K562 (cell line): ENCODE measurements around the gene MT2A. TPM values are rescaled to one million over a fixed set of nuclear protein-coding genes. Genes with fewer than 3 reads are reported as not detected.
A peak's percentile ranks its signal among the peaks of the same experiment; 100 is the strongest.

ENCODE experiments used
- ATAC-seq: fragments of 200-7000 bp; cut with Tn5 transposase; 3 replicates; pipeline ENCODE4 v1.9.1; 2020; ENCODE audit warnings: moderate library complexity
- BruUV-seq: library from RNA; stranded (reverse); fragments of 400-500 nt; replicated peaks from 2 replicates; lab custom pipeline; 2021; lab: Mats Ljungman, UMichigan
- CTCF ChIA-PET: fragments of 300-600 bp; formaldehyde crosslinking; extraction: SDS; loops from one replicate; lab custom pipeline; 2021; ENCODE audit warnings: low intra/inter-chr PET ratio; lab: Yijun Ruan, JAX
- POLR2A ChIA-PET: fragments of 300-600, 350-650 bp; sonication (Branson Sonifier 250); formaldehyde crosslinking; extraction: SDS; loops from one replicate; lab custom pipeline; 2021; ENCODE audit warnings: antibody characterized with exemption, inconsistent platforms; lab: Yijun Ruan, JAX
- DNase-seq, 4 experiments: peaks; one replicate each; pipeline versions ENCODE4 v3.0.0 to v3.0.0-alpha.2; 2011 to 2018; ENCODE audit warnings: low spot score in 3 of 4, mixed read lengths in 3 of 4; ENCODE audit errors: extremely low read depth in 1 of 4
- FAIRE-seq: peaks from 2 replicates; lab custom pipeline; 2011; peaks lifted over from hg19 to GRCh38; lab: Jason Lieb, UNC
- H2AFZ ChIP-seq: 2 replicates; pipeline ENCODE4 v1.6.0; 2011; ENCODE audit warnings: low read depth, low read length, control low read depth, inconsistent platforms
- H3K27ac ChIP-seq: fragments of 200-600 bp; 3 replicates; pipeline ENCODE4 v1.8.0; 2011; ENCODE audit warnings: low read depth, mild to moderate bottlenecking, control low read depth, inconsistent platforms, low read length, moderate library complexity, mixed read lengths; ENCODE audit errors: extremely low read depth
- H3K27me3 ChIP-seq, 2 experiments: fragments of 300-600 bp in 1 of 2; 2 replicates in 1 of 2; 3 replicates in 1 of 2; pipeline versions ENCODE4 v1.6.0 to v1.8.0; 2011; ENCODE audit warnings: inconsistent platforms in 2 of 2, low read length in 2 of 2, mild to moderate bottlenecking in 1 of 2, mixed read lengths in 1 of 2, moderate library complexity in 1 of 2; ENCODE audit not compliant: control insufficient read depth in 2 of 2, insufficient read depth in 2 of 2
- H3K36me3 ChIP-seq: fragments of 300-600 bp; 3 replicates; pipeline ENCODE4 v1.8.0; 2011; ENCODE audit warnings: mild to moderate bottlenecking, low read length, inconsistent platforms; ENCODE audit not compliant: control insufficient read depth, insufficient read depth
- H3K4me1 ChIP-seq, 2 experiments: fragments of 200-600 bp in 1 of 2; replicated peaks in 1 of 2; 2 replicates in 1 of 2; 3 replicates in 1 of 2; pipeline versions ENCODE4 v1.5.1 to v1.8.0; 2011; ENCODE audit warnings: inconsistent platforms in 2 of 2, low read length in 2 of 2, mild to moderate bottlenecking in 1 of 2, mixed read lengths in 1 of 2, moderate library complexity in 1 of 2; ENCODE audit not compliant: control insufficient read depth in 2 of 2, insufficient read depth in 2 of 2
- H3K4me2 ChIP-seq: 2 replicates; pipeline ENCODE4 v1.6.1; 2011; ENCODE audit warnings: low read length, control low read depth, inconsistent platforms, mixed read lengths; ENCODE audit not compliant: insufficient read depth
- H3K4me3 ChIP-seq: fragments of 200-600 bp; sonication (generic), shearing (Covaris generic); 2 replicates; pipeline ENCODE4 v1.5.1; 2016; ENCODE audit warnings: control low read depth, inconsistent platforms
- H3K79me2 ChIP-seq: fragments of 200-600 bp; 3 replicates; pipeline ENCODE4 v1.8.0; 2011; ENCODE audit warnings: low read length, inconsistent platforms; ENCODE audit not compliant: control insufficient read depth, insufficient read depth
- H3K9ac ChIP-seq, 2 experiments: 2 replicates each; pipeline versions ENCODE4 v1.6.0 to v1.6.1; 2011; ENCODE audit warnings: low read depth in 2 of 2, low read length in 2 of 2, control low read depth in 1 of 2, inconsistent platforms in 1 of 2, mild to moderate bottlenecking in 1 of 2, mixed read lengths in 1 of 2; ENCODE audit not compliant: insufficient read depth in 1 of 2
- H3K9me1 ChIP-seq: one replicate; pipeline ENCODE4 v1.6.0; 2011; ENCODE audit warnings: inconsistent platforms, mild to moderate bottlenecking, low read length, moderate library complexity; ENCODE audit not compliant: control insufficient read depth, insufficient read depth
- H3K9me3 ChIP-seq: replicated peaks from 2 replicates; pipeline ENCODE4 v1.5.1; 2011; ENCODE audit warnings: low read depth, low read length, inconsistent platforms; ENCODE audit not compliant: control insufficient read depth, insufficient read depth
- H4K20me1 ChIP-seq: replicated peaks from 2 replicates; pipeline ENCODE4 v1.6.1; 2011; ENCODE audit warnings: low read length, inconsistent platforms, mixed read lengths; ENCODE audit not compliant: control insufficient read depth, insufficient read depth
- BCOR ChIP-seq: fragments of 450-650 bp; IDR thresholded peaks from 2 replicates; pipeline ENCODE4 v1.6.1; 2016
- CBFA2T3 ChIP-seq: fragments of 450-650 bp; IDR thresholded peaks from 2 replicates; pipeline ENCODE4 v1.6.1; 2017
- CBX1 ChIP-seq: sonication (generic); IDR thresholded peaks from 2 replicates; pipeline ENCODE4 v1.6.1; 2016; ENCODE audit warnings: antibody characterized with exemption, low read depth, mild to moderate bottlenecking
- CBX2 ChIP-seq: fragments of 200-600 bp; sonication (generic); IDR thresholded peaks from one replicate; pipeline ENCODE4 v1.6.1; 2012; ENCODE audit warnings: mild to moderate bottlenecking, low read length, inconsistent platforms; ENCODE audit not compliant: insufficient read depth, poor library complexity, severe bottlenecking
- ERF ChIP-seq: fragments of 450-650 bp; formaldehyde crosslinking; IDR thresholded peaks from 2 replicates; pipeline ENCODE4 v1.4.0; 2020; ENCODE audit warnings: mild to moderate bottlenecking, mixed read lengths
- ESRRA ChIP-seq: fragments of 450-650 bp; IDR thresholded peaks from 2 replicates; pipeline ENCODE4 v1.6.1; 2014; ENCODE audit warnings: low read depth, mild to moderate bottlenecking, moderate library complexity, borderline replicate concordance
- NR4A1 ChIP-seq, 2 experiments: fragments of 250-450 bp in 1 of 2; fragments of 450-650 bp in 1 of 2; sonication (Bioruptor Pico) in 1 of 2; IDR thresholded peaks; 2 replicates each; pipeline versions ENCODE4 v1.4.0 to v1.6.1; 2016 to 2020; ENCODE audit warnings: mild to moderate bottlenecking in 2 of 2, missing compliant biosample characterization in 1 of 2, missing genetic modification characterization in 1 of 2, moderate library complexity in 1 of 2
- RBM25 ChIP-seq: fragments of 200-400 bp; formaldehyde crosslinking; IDR thresholded peaks from 2 replicates; pipeline ENCODE4 v1.6.1; 2018; ENCODE audit warnings: low read length, low read depth, moderate library complexity; ENCODE audit not compliant: severe bottlenecking
- SMC3 ChIP-seq: conservative IDR thresholded peaks from 2 replicates; pipeline ENCODE4 v1.6.1; 2011; ENCODE audit warnings: low read depth, low read length, improper control_type of control experiment; ENCODE audit not compliant: insufficient read depth
- XRCC4 ChIP-seq: IDR thresholded peaks from one replicate; pipeline ENCODE4 v1.6.1; 2011; ENCODE audit not compliant: insufficient read depth, insufficient read length; ENCODE audit errors: extremely low read depth
- ZBTB8A ChIP-seq: fragments of 450-650 bp; IDR thresholded peaks from 2 replicates; pipeline ENCODE4 v1.6.1; 2018; ENCODE audit warnings: mild to moderate bottlenecking, moderate library complexity; ENCODE audit not compliant: partially characterized antibody
- ZFP30 ChIP-seq: fragments of 250-450 bp; sonication (Bioruptor Pico); IDR thresholded peaks from 2 replicates; pipeline ENCODE4 v1.8.0; 2022; ENCODE audit warnings: moderate library complexity, mild to moderate bottlenecking, inconsistent platforms, borderline replicate concordance
- ZFP36 ChIP-seq: fragments of 150-350 bp; IDR thresholded peaks from 2 replicates; pipeline ENCODE4 v1.6.1; 2018; ENCODE audit warnings: low read length, low read depth; ENCODE audit not compliant: partially characterized antibody
- ZNF124 ChIP-seq: sonication (generic); formaldehyde crosslinking; IDR thresholded peaks from 2 replicates; pipeline ENCODE4 v1.8.1; 2022; ENCODE audit warnings: missing genetic modification reagents
- ZNF184 ChIP-seq: sonication (generic); formaldehyde crosslinking; IDR thresholded peaks from 2 replicates; pipeline ENCODE4 v1.5.0; 2020; ENCODE audit warnings: missing genetic modification reagents
- ZNF589 ChIP-seq: fragments of 200-800 bp; sonication (Bioruptor generic); IDR thresholded peaks from 2 replicates; pipeline ENCODE4 v1.6.1; 2016; ENCODE audit warnings: low read depth, missing genetic modification characterization, missing compliant biosample characterization
- WGBS: fragments of 100-300 bp; shearing (Covaris generic); methylation state at CpG from one replicate; pipeline ENCODE4 v1.1.6; 2016; ENCODE audit warnings: low coverage, mixed read lengths; ENCODE audit not compliant: insufficient coverage; ENCODE audit errors: missing lambda C conversion rate; 5-methylcytosine and 5-hydroxymethylcytosine counted together
- in situ Hi-C: fragments of 300-500 bp; cut with MboI; formaldehyde crosslinking; loops from 4 replicates; pipeline ENCODE4 v1.15.0; 2018; ENCODE audit warnings: inconsistent platforms, mixed read lengths
- intact Hi-C: fragments of 100-400 bp; cut with micrococcal nuclease; formaldehyde crosslinking; loops from 2 replicates; pipeline ENCODE4 v1.14.2; 2022
- polyA plus RNA-seq, 8 experiments: library from polyadenylated mRNA; depleted of rRNA in 4 of 8; stranded (reverse) in 5 of 8; unstranded in 3 of 8; fragments of >200 nt; fragmentation: Nextera tagmentation in 2 of 8; fragmentation: Illumina TruSeq in 1 of 8; extraction: Ambion mirVana in 2 of 8; extraction: Trizol in 1 of 8; gene quantifications; 2 replicates each; pipeline versions ENCODE4 v1.2.1 to v1.2.3, GENCODE V29; 2011 to 2014; ENCODE audit warnings: inconsistent platforms in 1 of 8, missing spikeins in 1 of 8
- total RNA-seq, 7 experiments: library from RNA; depleted of rRNA in 6 of 7; stranded (reverse); fragments of >200 nt in 6 of 7; fragmentation: Illumina TruSeq in 2 of 7; extraction: Trizol in 2 of 7; gene quantifications; 2 replicates each; pipeline versions ENCODE4 v1.2.1 to v1.2.3, GENCODE V29; 2011 to 2021; ENCODE audit warnings: low replicate concordance in 1 of 7
- TF ChIP-seq, protein P1 (sequence below), 2 experiments: IDR thresholded peaks; 2 replicates each; pipeline ENCODE4 v1.6.1; 2012; ENCODE audit warnings: improper control_type of control experiment in 2 of 2, low read depth in 2 of 2, low read length in 2 of 2, borderline replicate concordance in 1 of 2
- TF ChIP-seq, protein P2 (sequence below): sonication (generic); formaldehyde crosslinking; IDR thresholded peaks from 2 replicates; pipeline ENCODE4 v1.8.0; 2022; ENCODE audit warnings: mild to moderate bottlenecking, low read depth, missing genetic modification reagents
- TF ChIP-seq, protein P3 (sequence below): fragments of 250-450 bp; sonication (Bioruptor Pico); IDR thresholded peaks from 2 replicates; pipeline ENCODE4 v1.8.0; 2021; ENCODE audit warnings: moderate library complexity, mild to moderate bottlenecking, inconsistent platforms

The MT2A gene
- total and polyA plus RNA-seq, 9 of the 15 experiments (the other 6 are each of a cell fraction or from before 2014, with no cell fraction given) = 2.0 to 16.9 (median 8.5) TPM

DNA sequence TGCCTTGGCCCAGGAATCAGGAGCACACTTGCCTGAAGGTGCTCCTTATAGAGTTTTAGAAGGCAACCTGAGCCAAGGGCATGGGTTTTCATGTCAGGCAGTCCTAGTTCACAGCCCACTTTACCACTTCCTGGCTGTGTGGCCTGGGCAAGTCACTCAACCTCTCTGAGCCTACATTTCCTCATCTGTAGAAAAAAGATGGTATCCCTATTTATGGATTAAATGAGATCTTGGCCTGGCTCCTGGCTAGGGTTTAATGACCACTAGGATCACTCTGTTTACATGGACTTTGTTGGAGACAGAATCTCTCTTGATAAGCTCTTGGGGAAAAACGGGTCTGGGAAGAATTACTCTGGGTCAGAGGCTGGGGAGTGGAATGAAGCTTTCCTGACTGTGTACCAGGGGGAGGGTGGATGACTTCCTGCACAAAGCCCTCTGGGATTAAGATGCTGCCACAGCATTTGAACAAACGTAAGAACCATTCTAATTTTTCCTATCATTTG lies 2.3 kb downstream of the MT2A start:
- no peak overlapping the region; a peak in 1 of 4 replicates for H3K9ac ChIP-seq
- ChIA-PET CTCF (no interaction called here), POLR2A (interaction anchor here (0.6 to 0.8 kb wide), 2 partner anchors 79 to 227 kb away, joined by 3 read pairs; no protein-coding TSS in a partner anchor)
- BruUV-seq = no TSS peak
- ATAC-seq (no peak), DNase-seq (no peak), FAIRE-seq (no peak)
- no peaks in the 10 kb centered on the region for H3K9me3 ChIP-seq
- intact Hi-C loops (no loop called here), in situ Hi-C loops (no loop called here)
- no peaks in the 10 kb centered on the region for H3K9me1 ChIP-seq
- no peak overlapping the region for H3K4me3 ChIP-seq
- H3K79me2 ChIP-seq = no peaks in the 10 kb centered on the region
- no peaks in the 10 kb centered on the region for H3K36me3 ChIP-seq
- H3K4me1 ChIP-seq = peaks cover 27 to 29% of the 10 kb centered on the region in 2 experiments
- H2AFZ ChIP-seq = peak overlapping the region; percentile 97
- no peak overlapping the region for H3K27ac ChIP-seq
- WGBS = 43% methylated on average over 2 of the region's 2 CpGs
- peak overlapping the region; percentile 78; the same call in 1 of the 2 replicates for H3K4me2 ChIP-seq
- peaks cover 0 to 6% of the 10 kb centered on the region in 2 experiments; a peak in 2 of 5 replicates for H3K27me3 ChIP-seq
- no peaks in the 10 kb centered on the region for H4K20me1 ChIP-seq
- TF ChIP-seq ZNF184 (CRISPR knock-in tag) (no peak), CBX1 (no peak), ESRRA (no peak), SMC3 (no peak), ZNF124 (no peak), CBFA2T3 (no peak), ZFP36 (peak; percentile 63), RBM25 (peak; percentile 66), NR4A1 (CRISPR knock-in tag; IDR thresholded peaks at IDR 0.05) (no peak), NR4A1 (tag; IDR thresholded peaks at IDR 0.05) (no peak), ZFP30 (no peak), CBX2 (no peak), XRCC4 (no peak), ZNF589 (CRISPR knock-in tag) (0 out of 2 replicates have a peak, but pooled peaks have one; percentile 6), ZBTB8A (no peak), BCOR (peak; percentile 66), ERF (no peak)
- TF ChIP-seq, protein P1, sequence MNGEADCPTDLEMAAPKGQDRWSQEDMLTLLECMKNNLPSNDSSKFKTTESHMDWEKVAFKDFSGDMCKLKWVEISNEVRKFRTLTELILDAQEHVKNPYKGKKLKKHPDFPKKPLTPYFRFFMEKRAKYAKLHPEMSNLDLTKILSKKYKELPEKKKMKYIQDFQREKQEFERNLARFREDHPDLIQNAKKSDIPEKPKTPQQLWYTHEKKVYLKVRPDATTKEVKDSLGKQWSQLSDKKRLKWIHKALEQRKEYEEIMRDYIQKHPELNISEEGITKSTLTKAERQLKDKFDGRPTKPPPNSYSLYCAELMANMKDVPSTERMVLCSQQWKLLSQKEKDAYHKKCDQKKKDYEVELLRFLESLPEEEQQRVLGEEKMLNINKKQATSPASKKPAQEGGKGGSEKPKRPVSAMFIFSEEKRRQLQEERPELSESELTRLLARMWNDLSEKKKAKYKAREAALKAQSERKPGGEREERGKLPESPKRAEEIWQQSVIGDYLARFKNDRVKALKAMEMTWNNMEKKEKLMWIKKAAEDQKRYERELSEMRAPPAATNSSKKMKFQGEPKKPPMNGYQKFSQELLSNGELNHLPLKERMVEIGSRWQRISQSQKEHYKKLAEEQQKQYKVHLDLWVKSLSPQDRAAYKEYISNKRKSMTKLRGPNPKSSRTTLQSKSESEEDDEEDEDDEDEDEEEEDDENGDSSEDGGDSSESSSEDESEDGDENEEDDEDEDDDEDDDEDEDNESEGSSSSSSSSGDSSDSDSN (IDR thresholded peaks at IDR 0.05; ENCODE audit: borderline replicate concordance in 1 of 2, low read depth in 2 of 2, low read length in 2 of 2) = no peak
- TF ChIP-seq, protein P2, sequence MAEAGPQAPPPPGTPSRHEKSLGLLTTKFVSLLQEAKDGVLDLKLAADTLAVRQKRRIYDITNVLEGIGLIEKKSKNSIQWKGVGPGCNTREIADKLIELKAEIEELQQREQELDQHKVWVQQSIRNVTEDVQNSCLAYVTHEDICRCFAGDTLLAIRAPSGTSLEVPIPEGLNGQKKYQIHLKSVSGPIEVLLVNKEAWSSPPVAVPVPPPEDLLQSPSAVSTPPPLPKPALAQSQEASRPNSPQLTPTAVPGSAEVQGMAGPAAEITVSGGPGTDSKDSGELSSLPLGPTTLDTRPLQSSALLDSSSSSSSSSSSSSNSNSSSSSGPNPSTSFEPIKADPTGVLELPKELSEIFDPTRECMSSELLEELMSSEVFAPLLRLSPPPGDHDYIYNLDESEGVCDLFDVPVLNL (CRISPR knock-in tag) = no peak
- TF ChIP-seq, protein P3, sequence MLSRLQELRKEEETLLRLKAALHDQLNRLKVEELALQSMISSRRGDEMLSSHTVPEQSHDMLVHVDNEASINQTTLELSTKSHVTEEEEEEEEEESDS = no peak
